WI38 (cell line): ENCODE results near the gene PLEKHA5.

Source experiments
- H3K4me3 ChIP-seq: 2 replicates; pipeline ENCODE4 v1.5.1; 2011; ENCODE audit warnings: low read depth, mild to moderate bottlenecking, control low read depth, low read length
- TF ChIP-seq, protein P1 (sequence below): IDR thresholded peaks from 2 replicates; pipeline ENCODE4 v1.5.1; 2012; ENCODE audit warnings: low read depth, mild to moderate bottlenecking, control low read depth, low read length

The PLEKHA5 gene

DNA sequence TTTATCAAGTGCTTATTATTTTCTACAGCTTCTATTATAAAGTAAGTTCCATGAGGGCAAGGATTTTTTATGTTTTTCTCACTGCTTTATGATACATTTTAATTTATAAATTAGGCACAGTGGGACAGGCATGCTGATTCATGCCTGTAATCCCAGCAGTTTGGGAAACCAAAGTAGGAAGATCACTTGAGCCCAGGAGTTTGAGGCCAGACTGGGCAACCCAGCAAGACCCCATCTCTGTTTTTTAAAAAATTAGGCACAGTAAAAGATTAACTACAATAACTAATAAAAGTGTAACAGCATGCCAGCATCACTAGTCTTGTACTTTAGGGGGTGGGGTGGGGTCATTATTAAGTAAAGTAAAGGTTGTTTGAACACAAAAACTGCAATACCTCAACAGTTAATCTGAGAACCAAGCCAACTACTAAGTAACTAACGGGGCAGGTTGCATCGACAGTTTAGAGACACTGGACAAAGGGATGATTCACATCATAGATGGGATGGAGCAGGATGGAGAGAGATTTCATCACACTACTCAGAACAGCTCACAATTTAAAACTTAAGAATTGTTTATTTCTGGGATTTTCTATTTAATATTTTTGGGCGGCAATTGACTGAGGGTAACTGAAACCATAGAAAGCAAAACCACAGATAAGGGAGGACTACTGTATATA lies 119.5 kb downstream of the PLEKHA5 start:
- TF ChIP-seq, protein P1, sequence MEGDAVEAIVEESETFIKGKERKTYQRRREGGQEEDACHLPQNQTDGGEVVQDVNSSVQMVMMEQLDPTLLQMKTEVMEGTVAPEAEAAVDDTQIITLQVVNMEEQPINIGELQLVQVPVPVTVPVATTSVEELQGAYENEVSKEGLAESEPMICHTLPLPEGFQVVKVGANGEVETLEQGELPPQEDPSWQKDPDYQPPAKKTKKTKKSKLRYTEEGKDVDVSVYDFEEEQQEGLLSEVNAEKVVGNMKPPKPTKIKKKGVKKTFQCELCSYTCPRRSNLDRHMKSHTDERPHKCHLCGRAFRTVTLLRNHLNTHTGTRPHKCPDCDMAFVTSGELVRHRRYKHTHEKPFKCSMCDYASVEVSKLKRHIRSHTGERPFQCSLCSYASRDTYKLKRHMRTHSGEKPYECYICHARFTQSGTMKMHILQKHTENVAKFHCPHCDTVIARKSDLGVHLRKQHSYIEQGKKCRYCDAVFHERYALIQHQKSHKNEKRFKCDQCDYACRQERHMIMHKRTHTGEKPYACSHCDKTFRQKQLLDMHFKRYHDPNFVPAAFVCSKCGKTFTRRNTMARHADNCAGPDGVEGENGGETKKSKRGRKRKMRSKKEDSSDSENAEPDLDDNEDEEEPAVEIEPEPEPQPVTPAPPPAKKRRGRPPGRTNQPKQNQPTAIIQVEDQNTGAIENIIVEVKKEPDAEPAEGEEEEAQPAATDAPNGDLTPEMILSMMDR: no peak
- H3K4me3 ChIP-seq: no peak overlapping the region

DNA sequence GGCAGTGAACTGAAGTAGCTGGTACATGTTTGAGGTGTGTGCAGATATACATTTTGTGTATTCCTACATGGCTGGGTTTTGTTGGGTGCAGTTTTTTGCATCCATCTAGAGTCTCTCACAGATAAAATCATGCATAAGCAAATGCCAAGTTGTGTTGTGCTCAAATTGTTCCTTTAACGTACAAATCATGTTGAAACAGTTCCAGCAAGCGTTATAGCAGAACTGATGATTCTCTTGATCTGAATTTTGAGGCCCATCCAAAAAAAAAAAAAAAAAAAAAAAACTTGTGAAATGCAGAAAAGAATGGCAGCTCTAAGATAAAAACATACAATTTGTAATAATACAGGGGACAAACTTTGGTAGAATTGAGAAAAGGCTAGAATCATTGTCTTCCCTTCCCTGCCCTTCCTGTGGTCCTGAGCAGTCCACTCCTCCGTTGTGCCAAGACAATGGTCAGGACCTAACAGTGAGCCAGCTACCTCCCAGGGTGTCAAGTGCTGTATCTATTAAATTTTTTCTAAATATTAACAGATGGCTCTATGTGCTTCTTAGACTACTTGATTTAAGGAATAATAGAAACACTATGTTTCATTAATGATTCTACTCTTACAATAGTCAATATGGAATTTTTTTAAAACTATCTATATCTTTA lies 122.1 kb downstream of the PLEKHA5 start:
- no peak overlapping the region for H3K4me3 ChIP-seq
- TF ChIP-seq, protein P1: no peak

DNA sequence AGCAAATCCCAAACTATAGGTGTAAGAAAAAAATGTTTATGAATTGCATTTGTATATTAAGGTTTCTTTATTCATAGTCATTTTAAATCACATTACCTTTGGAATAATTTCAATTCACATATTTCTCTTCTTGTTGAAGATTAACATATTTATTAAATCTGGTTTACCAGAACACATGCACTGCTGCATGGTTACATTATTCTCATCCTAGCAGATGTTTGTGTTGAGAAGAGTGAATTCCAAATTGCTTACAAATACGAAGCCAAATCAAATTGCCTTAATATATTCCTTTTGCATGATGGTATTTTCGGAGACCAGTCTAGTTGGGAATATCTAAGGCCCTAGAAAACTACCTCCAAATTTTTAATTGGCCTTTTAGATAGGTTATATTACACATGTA lies 130.6 kb downstream of the PLEKHA5 start:
- no peak overlapping the region for H3K4me3 ChIP-seq
- TF ChIP-seq, protein P1: no peak

DNA sequence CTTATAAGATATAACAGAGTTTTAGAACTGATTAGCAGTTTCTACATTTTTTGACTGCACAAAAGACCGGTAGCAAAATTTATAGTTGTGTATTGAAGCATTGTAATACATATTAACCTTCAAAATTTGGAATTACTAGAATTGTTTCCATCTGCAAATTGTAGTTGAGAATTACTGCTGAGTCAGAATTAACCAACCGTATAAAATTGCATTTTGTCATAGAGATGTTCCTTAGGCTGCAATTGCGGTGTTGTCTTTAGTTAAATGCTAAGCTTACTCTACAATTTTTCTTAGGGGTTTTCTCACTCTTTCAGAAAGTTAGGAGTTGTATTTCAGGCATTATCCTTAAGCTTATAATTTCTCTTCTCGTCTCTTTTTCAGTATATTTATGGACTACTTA lies 132.2 kb downstream of the PLEKHA5 start:
- H3K4me3 ChIP-seq: no peak overlapping the region
- TF ChIP-seq, protein P1: no peak

DNA sequence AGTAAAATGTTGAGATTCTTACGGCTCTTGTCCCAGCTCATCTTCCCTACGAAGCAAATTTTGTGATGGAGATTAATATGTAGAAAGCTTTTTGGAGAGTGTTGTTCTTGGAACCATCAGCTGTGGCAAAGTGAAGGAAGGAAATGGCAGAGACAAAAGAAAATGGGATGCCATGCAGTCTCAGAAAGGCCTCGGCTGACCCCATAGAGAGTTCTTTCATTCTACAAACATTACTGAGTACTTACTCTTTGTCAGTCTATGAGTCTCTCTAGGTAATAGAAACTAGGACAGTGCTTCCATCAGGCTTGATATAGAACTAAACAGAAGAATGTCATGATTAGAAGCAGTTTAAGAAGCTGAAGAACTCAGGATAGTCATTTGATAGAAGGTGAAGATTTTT lies 134.1 kb downstream of the PLEKHA5 start:
- TF ChIP-seq, protein P1: no peak
- no peak overlapping the region for H3K4me3 ChIP-seq

DNA sequence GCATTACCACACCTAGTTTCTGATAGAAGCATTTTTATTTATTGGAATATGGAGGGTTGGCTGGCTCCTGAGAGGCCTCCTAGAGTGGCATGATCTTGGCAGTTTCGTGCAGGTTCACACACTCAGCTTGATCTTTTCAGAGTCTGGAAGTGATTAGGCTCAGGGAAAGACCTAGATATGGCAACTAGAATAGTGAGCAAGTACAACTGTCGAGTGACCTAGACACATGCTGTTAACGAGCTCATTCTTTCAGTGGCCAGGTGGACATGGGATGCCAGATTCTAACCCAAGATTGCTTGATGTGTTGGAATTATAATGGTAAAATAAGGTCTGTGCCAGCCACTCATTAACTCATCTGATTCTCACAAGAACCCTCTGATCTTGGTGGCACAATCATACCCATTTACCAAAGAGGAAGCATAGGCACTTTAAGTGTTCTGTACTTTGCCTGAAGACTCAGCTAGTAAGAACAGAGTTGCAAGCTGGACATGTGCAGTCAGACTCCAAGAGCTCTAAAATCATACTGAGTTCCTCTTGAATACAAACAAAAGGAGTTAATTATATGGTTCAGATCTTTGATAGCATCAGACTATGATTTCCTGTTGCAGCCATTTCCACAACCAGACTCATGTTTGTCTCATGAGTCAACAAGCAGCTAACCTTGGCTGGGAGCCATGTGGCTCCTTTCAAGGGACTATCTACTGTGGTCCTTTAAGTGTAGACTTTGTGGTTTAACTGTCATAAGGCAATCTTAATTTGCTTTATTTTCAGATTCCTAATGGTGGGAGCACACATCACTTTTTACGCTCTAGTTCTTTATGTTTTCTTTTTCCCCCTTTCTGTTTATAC lies 144.2 kb downstream of the PLEKHA5 start:
- no peak overlapping the region for H3K4me3 ChIP-seq
- TF ChIP-seq, protein P1: no peak

DNA sequence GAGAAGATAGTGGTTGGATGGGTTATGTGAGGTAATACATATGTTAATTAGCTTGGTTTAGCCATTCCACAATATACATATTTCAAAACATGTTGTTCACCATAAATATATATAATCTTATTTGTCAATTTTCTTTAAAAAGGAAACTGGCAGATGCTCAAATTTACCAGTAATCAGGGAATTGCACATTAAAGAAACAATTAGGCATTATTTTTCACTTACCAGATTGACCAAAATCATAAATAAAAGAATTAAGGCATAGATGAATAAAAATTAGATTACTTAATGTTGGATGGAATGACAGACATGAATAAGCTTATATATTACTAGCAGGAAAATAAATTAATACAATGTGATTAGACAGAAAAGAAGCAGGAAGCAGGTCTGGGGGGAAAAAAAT lies 147.2 kb downstream of the PLEKHA5 start:
- TF ChIP-seq, protein P1: no peak
- H3K4me3 ChIP-seq: no peak overlapping the region
